Kidney epithelial cell (primary cell): ENCODE results near the gene CORO2A. TPM values are rescaled to one million over a fixed set of nuclear protein-coding genes. Genes with fewer than 3 reads are reported as not detected.

Source experiments
- DNase-seq: peaks from one replicate; pipeline ENCODE4 v3.0.0-alpha.2; 2010; ENCODE audit warnings: low read depth
- H3K27me3 ChIP-seq: 2 replicates; pipeline ENCODE4 v1.6.0; 2011; ENCODE audit warnings: low read length; ENCODE audit not compliant: control insufficient read depth, insufficient read depth
- H3K36me3 ChIP-seq: 2 replicates; pipeline ENCODE4 v1.5.1; 2011; ENCODE audit warnings: low read length; ENCODE audit not compliant: control insufficient read depth, insufficient read depth
- H3K4me3 ChIP-seq: 2 replicates; pipeline ENCODE4 v1.5.1; 2011; ENCODE audit warnings: low read depth, mild to moderate bottlenecking, control low read depth, low read length
- CTCF ChIP-seq: IDR thresholded peaks from 2 replicates; pipeline ENCODE4 v1.5.1; 2011; ENCODE audit warnings: mild to moderate bottlenecking, moderate library complexity, low read length, control low read depth, inconsistent platforms; ENCODE audit not compliant: insufficient read depth, poor library complexity, severe bottlenecking
- total RNA-seq: library from RNA; depleted of rRNA; stranded (reverse); fragments of >200 nt; gene quantifications from 2 replicates; pipeline ENCODE4 v1.2.3, GENCODE V29; 2015

CORO2A gene
- total RNA-seq, 1 donor from 2014 or later, result 7.8 TPM

GRCh38 chr9:98210435-98210834 is 18.0 kb upstream of the CORO2A start:
- Histone ChIP-seq H3K4me3 (no peak overlapping the region), H3K36me3 (no peaks in the 10 kb centered on the region), H3K27me3 (no peaks in the 10 kb centered on the region)
- TF ChIP-seq CTCF, result no peak
- no peak for DNase-seq

DNA sequence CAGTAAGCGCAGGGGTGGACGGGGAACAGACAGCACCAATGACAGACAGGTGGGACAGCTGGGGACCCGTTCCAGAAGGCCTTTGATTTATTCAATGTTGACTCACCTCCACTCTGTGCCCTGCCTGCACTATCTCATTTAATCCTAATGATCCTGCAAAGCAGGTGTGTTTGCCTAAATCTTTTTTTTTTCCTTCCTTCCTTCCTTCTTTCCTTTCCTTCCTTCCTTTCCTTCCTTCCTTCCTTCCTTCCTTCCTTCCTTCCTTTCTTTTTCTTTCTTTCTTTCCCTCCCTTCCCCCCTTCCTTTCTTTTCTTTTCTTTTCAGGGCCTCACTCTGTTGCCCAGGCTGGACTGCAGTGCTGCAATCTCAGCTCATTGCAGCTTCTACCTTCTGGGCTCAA is 17.1 kb upstream of the CORO2A start:
- H3K4me3 ChIP-seq, result no peak overlapping the region
- H3K36me3 ChIP-seq, result peaks cover 2% of the 10 kb centered on the region
- TF ChIP-seq CTCF, result no peak
- no peaks in the 10 kb centered on the region for H3K27me3 ChIP-seq
- DNase-seq, result no peak

- Histone ChIP-seq H3K36me3 (peaks cover 2% of the 10 kb centered on the region), H3K4me3 (no peak overlapping the region), H3K27me3 (no peaks in the 10 kb centered on the region)
- no peak for TF ChIP-seq CTCF
- no peak for DNase-seq
These were observed 16.2 kb upstream of the CORO2A start for GRCh38 chr9:98208635-98209034.

GRCh38 chr9:98207606-98208005 is 15.2 kb upstream of the CORO2A start:
- H3K4me3 ChIP-seq, result no peak overlapping the region
- no peak for DNase-seq
- H3K36me3 ChIP-seq, result peaks cover 2% of the 10 kb centered on the region
- H3K27me3 ChIP-seq, result no peaks in the 10 kb centered on the region
- TF ChIP-seq CTCF, result no peak

GRCh38 chr9:98206754-98207153 is 14.3 kb upstream of the CORO2A start:
- no peak for DNase-seq
- no peaks in the 10 kb centered on the region for H3K27me3 ChIP-seq
- no peak for TF ChIP-seq CTCF
- H3K36me3 ChIP-seq, result peaks cover 2% of the 10 kb centered on the region
- H3K4me3 ChIP-seq, result no peak overlapping the region

GRCh38 chr9:98204692-98205091 is 12.3 kb upstream of the CORO2A start:
- H3K4me3 ChIP-seq, result no peak overlapping the region
- DNase-seq, result no peak
- no peaks in the 10 kb centered on the region for H3K27me3 ChIP-seq
- peaks cover 6% of the 10 kb centered on the region for H3K36me3 ChIP-seq
- no peak for TF ChIP-seq CTCF
